Cardiac muscle cell (in vitro differentiated cells and primary cell): ENCODE measurements around the gene NTSR1. TPM values are rescaled to one million over a fixed set of nuclear protein-coding genes. Genes with fewer than 3 reads are reported as not detected.
A peak's percentile ranks its signal among the peaks of the same experiment; 100 is the strongest.

Experiments
- DNase-seq, 2 donors: peaks; one replicate each; pipeline versions ENCODE4 v3.0.0 to v3.0.0-alpha.2; 2010 to 2017; ENCODE audit warnings: low read depth in 1 of 2, low spot score in 1 of 2
- H3K27ac ChIP-seq: fragments of 200-600 bp; sonication (generic); 2 replicates; pipeline ENCODE4 v1.5.1; 2016
- H3K27me3 ChIP-seq: fragments of 200-600 bp; sonication (generic); 2 replicates; pipeline ENCODE4 v1.6.0; 2016; ENCODE audit warnings: control low read depth
- H3K36me3 ChIP-seq: fragments of 200-600 bp; sonication (generic); 2 replicates; pipeline ENCODE4 v1.5.1; 2016; ENCODE audit warnings: control low read depth
- H3K4me1 ChIP-seq: fragments of 200-600 bp; sonication (generic); 2 replicates; pipeline ENCODE4 v1.8.1; 2017; ENCODE audit warnings: low read depth, mild to moderate bottlenecking, mixed run types
- H3K4me3 ChIP-seq: fragments of 200-600 bp; sonication (generic); 2 replicates; pipeline ENCODE4 v1.5.1; 2016; ENCODE audit warnings: mild to moderate bottlenecking
- H3K9me3 ChIP-seq: fragments of 200-600 bp; sonication (generic); 2 replicates; pipeline ENCODE4 v1.5.1; 2017; ENCODE audit warnings: low read depth, mild to moderate bottlenecking, control low read depth
- polyA plus RNA-seq: library from polyadenylated mRNA; unstranded; fragments of >200 nt; fragmentation: Nextera tagmentation; extraction: Ambion mirVana; gene quantifications from 2 replicates; pipeline ENCODE4 v1.2.1, GENCODE V29; 2016
- total RNA-seq: library from RNA; depleted of rRNA; stranded (reverse); fragments of >200 nt; gene quantifications from 2 replicates; pipeline ENCODE4 v1.2.3, GENCODE V29; 2016
- TF ChIP-seq, protein P1 (sequence below): IDR thresholded peaks from 2 replicates; pipeline ENCODE4 v1.5.1; 2012; ENCODE audit warnings: low read depth, mild to moderate bottlenecking, low read length

Gene NTSR1
- total and polyA plus RNA-seq, 2 experiments from 2014 or later: 0.03 TPM; not detected in 1

DNA sequence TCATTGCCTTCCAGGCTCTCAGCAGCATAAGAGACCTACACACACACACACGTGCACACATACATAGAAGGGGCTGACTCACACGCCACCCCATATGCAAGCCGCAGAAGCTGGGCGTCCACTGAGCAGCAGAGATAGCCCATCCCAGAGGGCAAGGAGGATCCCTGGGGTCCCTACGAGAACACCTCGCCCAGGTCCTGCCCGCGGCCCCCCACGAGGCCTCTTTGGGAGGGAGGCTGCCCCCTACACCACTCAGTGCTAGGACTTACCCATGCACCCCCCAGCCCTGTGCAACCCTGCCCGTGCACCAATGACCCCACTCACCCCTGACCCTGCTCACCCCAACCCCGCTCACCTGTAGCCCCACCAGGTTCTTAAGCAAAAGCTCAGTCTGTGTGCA, 20.6 kb upstream of the NTSR1 start:
- TF ChIP-seq, protein P1, sequence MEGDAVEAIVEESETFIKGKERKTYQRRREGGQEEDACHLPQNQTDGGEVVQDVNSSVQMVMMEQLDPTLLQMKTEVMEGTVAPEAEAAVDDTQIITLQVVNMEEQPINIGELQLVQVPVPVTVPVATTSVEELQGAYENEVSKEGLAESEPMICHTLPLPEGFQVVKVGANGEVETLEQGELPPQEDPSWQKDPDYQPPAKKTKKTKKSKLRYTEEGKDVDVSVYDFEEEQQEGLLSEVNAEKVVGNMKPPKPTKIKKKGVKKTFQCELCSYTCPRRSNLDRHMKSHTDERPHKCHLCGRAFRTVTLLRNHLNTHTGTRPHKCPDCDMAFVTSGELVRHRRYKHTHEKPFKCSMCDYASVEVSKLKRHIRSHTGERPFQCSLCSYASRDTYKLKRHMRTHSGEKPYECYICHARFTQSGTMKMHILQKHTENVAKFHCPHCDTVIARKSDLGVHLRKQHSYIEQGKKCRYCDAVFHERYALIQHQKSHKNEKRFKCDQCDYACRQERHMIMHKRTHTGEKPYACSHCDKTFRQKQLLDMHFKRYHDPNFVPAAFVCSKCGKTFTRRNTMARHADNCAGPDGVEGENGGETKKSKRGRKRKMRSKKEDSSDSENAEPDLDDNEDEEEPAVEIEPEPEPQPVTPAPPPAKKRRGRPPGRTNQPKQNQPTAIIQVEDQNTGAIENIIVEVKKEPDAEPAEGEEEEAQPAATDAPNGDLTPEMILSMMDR: no peak
- Histone ChIP-seq H3K4me3 (no peak overlapping the region), H3K9me3 (no peaks in the 10 kb centered on the region), H3K27me3 (no peaks in the 10 kb centered on the region), H3K27ac (no peak overlapping the region), H3K36me3 (no peaks in the 10 kb centered on the region), H3K4me1 (peaks cover 5% of the 10 kb centered on the region)
- no peak for DNase-seq

DNA sequence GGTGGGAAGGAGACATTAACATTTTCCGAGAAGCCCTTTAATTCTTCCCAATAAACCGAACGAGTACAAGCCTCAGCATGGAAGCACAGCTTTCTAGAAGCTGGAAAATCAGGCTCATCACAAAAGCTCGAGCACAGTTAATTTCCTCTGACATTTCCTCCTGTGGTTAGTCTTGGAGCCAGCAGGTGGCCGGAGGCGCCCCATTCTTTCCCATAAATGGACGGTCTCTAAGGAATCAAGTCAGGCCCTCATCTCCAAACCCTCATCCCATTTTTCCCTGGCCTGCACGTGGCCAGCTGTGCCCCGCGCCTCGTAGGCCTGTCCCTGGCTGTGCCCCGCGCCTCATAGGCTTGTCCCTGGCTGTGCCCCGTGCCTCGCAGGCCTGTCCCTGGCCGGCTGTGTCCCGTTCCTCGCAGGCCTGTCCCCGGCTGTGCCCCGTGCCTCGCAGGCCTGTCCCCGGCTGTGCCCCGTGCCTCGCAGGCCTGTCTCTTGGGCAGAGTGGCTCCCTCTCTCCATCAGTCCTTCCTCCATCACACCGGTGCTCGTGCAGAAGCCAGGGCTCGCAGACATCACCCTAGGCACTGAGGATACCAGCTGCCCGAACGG, 19.7 kb upstream of the NTSR1 start:
- TF ChIP-seq, protein P1: peak; percentile 5
- no peaks in the 10 kb centered on the region for H3K36me3 ChIP-seq
- no peak overlapping the region for H3K27ac ChIP-seq
- H3K4me3 ChIP-seq: no peak overlapping the region
- peak in 1 of 2 donors; percentile 24 for DNase-seq
- no peaks in the 10 kb centered on the region for H3K27me3 ChIP-seq
- H3K4me1 ChIP-seq: peaks cover 5% of the 10 kb centered on the region
- H3K9me3 ChIP-seq: no peaks in the 10 kb centered on the region

DNA sequence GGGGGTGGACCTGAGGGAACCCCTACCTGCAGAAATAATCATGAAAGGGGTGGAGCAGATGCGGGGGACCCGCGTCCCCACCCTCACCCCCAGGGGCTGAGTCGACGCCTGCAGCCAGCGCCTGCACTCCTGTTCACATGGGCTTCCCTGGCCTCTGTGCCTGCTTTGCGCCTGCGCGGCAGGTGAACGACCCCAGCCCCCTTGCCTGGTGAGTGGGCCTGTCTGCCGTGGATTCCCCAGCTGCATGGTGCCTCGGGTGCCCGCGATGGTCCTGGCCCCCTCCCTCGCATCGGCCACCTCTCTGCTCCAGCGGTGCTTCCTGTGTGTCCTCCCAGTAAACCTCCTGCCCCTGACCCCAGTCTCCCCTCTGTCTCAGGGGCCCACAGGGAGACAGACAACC, 18.8 kb upstream of the NTSR1 start:
- Histone ChIP-seq H3K27ac (no peak overlapping the region), H3K27me3 (no peaks in the 10 kb centered on the region), H3K36me3 (no peaks in the 10 kb centered on the region), H3K9me3 (no peaks in the 10 kb centered on the region), H3K4me3 (no peak overlapping the region), H3K4me1 (peaks cover 5% of the 10 kb centered on the region)
- no peak for DNase-seq
- TF ChIP-seq, protein P1: no peak

DNA sequence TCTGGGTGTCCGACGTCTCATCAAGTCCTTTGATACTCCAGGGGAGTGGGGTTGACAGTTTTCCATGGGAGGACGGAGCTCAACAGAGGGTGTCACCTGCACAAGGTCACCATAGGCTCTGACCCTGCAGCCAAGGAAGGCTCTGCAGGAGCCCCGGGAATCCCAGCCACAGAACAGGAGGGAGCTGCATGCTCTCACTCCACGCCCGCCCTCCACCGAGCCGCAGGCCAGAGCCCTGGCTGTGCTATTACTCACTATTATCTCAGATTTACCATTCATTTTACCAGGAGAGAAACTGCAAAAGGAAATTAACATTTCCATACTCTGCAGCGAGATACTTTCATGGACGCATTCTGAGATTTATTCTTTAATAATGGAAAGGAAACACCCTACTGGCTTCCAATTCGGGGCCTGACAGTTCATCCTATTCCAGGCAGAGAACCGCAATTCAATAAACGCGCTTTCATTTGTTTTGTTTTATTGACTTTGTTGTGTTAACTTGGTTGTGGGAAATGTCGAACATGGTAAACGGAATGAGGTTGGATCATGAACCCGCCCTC, 18.3 kb upstream of the NTSR1 start:
- TF ChIP-seq, protein P1: no peak
- no peak overlapping the region for H3K27ac ChIP-seq
- peaks cover 5% of the 10 kb centered on the region for H3K4me1 ChIP-seq
- no peak for DNase-seq
- H3K4me3 ChIP-seq: no peak overlapping the region
- no peaks in the 10 kb centered on the region for H3K9me3 ChIP-seq
- no peaks in the 10 kb centered on the region for H3K36me3 ChIP-seq
- no peaks in the 10 kb centered on the region for H3K27me3 ChIP-seq

DNA sequence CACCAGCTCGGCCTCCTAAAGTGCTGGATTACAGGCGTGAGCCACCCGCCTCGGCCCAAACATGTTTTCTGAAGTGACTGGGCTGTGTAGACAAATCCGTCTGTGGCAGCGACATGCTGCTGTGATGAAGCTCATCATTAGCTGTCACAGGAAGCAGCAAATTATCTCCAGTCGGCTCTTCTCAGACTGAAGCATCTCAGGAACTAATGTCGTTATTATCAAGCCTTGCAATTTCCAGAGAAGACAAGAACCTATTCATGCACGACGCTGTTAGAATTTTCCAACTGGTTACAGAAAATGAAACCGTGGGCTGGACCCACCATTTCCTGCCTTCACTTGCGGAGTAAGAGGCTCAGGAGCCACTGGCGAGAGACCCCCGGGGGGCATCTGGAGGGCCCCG, 17.1 kb upstream of the NTSR1 start:
- H3K9me3 ChIP-seq: no peaks in the 10 kb centered on the region
- no peaks in the 10 kb centered on the region for H3K4me1 ChIP-seq
- no peaks in the 10 kb centered on the region for H3K36me3 ChIP-seq
- no peaks in the 10 kb centered on the region for H3K27me3 ChIP-seq
- no peak for DNase-seq
- H3K4me3 ChIP-seq: no peak overlapping the region
- no peak overlapping the region for H3K27ac ChIP-seq
- TF ChIP-seq, protein P1: no peak
